GM19239 (cell line): ENCODE data around the gene PSD.
A peak's percentile ranks its signal among the peaks of the same experiment; 100 is the strongest.

Source experiments
- DNase-seq: peaks from one replicate; pipeline ENCODE4 v3.0.0; 2011; ENCODE audit warnings: low spot score; ENCODE audit not compliant: insufficient read length
- FAIRE-seq: peaks from 2 replicates; lab custom pipeline; 2011; peaks lifted over from hg19 to GRCh38; lab: Jason Lieb, UNC

Gene PSD

GRCh38 chr10:102408131-102408727 is 10.4 kb downstream of the PSD start:
- FAIRE-seq = no peak

DNA sequence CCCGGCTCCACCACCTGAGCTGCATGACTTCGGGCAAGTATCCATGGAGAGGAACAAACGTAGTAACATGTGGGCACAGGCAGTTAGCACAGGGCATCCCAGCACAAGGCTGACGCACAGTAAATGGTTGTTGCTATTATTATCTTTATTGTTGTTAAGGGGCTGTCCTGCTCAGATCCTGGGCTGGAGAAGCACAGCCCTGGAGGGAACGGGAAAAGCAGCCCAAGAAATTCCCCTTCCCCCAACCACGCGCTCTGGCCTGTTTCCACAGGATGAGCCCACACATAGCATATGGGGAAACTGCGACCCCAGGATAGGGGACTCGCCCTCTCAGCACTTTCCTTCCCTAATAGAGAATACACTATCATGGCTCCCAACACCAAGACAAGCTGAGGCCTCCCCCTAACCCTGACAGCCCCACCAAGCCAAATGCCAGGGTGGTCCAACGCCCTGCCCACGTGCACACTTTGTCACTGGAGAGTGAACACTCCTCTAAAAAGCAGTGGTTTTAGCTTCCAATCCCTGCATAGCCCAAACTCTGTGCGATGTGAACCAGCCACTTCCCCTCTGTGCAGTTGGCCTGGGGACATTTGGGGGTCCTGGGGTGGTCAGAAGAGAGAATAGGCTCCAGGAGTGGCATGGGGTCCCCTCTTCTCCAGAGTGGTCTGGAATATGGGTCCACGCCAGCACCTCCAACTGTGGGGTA is 11.0 kb downstream of the PSD start:
- DNase-seq = no peak
- FAIRE-seq = no peak

More at GRCh38 chr10:102408131-102408727, 10.4 kb downstream of the PSD start:
- DNase-seq = no peak

GRCh38 chr10:102406815-102407214 is 11.8 kb downstream of the PSD start:
- FAIRE-seq (no peak), DNase-seq (no peak)

DNA sequence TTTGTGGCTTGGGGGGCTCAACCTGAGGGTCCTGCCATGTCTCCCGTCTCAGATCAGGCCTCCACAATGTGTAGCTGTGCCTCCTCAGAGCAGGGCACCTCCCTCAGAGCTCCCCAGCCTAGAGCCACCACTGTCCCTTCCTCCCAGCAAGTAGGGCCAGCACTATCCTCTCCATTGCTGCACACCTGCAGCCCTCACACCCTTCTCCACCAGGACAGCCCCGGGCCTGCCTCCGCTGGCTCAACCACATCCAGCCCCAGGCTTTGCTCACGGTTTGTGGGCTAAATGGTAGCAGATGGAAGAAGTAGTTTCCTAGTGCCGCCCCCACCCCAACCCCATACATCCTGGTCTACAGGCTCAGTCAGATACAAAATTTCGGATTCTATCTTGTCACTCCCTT is 13.0 kb downstream of the PSD start:
- FAIRE-seq (no peak), DNase-seq (no peak)

- no peak for FAIRE-seq
These were observed 13.4 kb downstream of the PSD start for GRCh38 chr10:102405108-102405571.

GRCh38 chr10:102404361-102405107 is 14.1 kb downstream of the PSD start:
- FAIRE-seq (no peak), DNase-seq (no peak)

More at GRCh38 chr10:102405108-102405571, 13.4 kb downstream of the PSD start:
- DNase-seq = no peak

DNA sequence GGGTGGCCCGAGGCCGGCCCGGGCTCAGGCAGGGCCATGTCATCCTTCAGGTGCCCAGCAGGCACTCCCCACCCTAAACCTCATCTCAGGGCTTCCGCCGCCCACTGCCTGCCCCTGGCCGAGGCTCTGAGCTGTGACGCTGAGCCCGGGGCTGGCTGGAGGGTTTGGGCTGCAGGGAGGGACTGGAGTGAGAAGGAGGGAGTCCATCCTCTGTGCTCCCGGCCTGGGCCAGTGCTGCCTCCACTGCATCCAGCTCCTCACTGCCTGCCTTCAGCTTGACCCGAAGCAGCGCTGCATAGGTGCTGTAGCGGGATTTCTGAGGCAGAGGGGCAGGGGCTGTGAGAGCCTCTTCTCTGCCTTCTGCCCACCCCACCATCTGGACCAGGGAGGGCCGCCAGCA is 15.5 kb downstream of the PSD start:
- DNase-seq (no peak), FAIRE-seq (no peak)

DNA sequence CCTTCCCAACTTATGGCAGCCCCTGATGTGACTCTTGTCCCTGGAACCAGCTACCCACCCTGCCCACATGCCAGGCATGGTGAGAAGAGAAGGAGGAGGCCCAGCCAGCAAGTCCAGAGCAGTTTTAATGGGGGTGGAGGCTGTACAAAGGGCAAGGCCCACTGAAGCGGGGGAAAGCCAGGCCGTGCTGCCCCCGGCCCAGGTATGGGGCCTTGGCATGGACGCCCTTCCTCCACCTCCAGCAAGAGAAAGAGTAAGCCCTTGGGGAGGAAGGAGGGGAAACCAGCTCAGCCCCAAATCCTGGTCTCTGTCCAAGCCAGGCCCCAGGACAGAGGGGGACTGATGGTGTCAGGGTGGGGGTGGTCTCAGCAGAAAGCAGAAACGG is 16.1 kb downstream of the PSD start:
- FAIRE-seq (no peak), DNase-seq (no peak)

- DNase-seq (no peak), FAIRE-seq (no peak)
These were observed 16.7 kb downstream of the PSD start for GRCh38 chr10:102401735-102402511.

DNA sequence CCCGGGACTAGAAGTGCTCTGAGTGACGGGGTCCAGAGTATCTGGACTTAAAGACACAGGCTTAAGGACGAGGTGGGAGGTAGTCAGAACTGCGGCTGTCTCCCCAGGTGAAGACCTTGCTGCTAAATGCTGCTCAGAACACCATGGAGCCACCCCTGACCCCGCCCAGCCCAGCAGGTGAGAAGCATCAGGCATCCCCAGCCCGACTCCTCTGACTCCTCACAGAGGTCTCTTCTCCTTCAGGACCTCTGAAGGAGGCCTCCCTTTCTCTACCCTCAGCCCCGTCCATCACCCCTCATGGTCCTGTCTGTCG is 17.3 kb downstream of the PSD start:
- DNase-seq = no peak
- FAIRE-seq = no peak

- DNase-seq (no peak), FAIRE-seq (no peak)
These were observed 17.8 kb downstream of the PSD start for GRCh38 chr10:102400598-102401341.

- DNase-seq = no peak
- FAIRE-seq = no peak
These were observed 18.5 kb downstream of the PSD start for GRCh38 chr10:102400076-102400475.

GRCh38 chr10:102399217-102400021 is 19.2 kb downstream of the PSD start:
- FAIRE-seq (peak; percentile 90), DNase-seq (peak; percentile 97)

GRCh38 chr10:102398172-102399020 is 20.2 kb downstream of the PSD start:
- FAIRE-seq (no peak), DNase-seq (no peak)

GRCh38 chr10:102397222-102398171 is 21.1 kb downstream of the PSD start:
- FAIRE-seq (no peak), DNase-seq (no peak)

- DNase-seq (no peak), FAIRE-seq (no peak)
These were observed 21.8 kb downstream of the PSD start for GRCh38 chr10:102396730-102397151.

DNA sequence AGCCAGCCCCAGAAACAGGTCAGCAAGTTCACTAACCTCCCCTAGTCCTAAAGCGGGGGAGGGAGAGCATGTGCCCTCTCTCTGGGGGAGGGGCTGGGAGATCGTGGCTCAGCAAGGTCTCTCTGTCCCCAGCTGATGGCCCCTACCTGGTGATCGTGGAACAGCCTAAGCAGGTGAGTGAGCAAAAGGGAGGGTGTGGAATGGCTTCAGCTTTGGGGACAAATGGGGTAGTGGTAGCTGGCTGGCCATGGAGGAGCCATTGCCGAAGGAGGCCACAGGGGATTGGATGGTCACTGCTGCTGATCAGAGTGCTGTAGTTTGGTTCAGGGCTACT is 22.3 kb downstream of the PSD start:
- no peak for DNase-seq
- no peak for FAIRE-seq
